Psoas muscle (tissue), 8 donors: Measurements from ENCODE around the gene OOSP3. TPM values are rescaled to one million over a fixed set of nuclear protein-coding genes. Genes with fewer than 3 reads are reported as not detected.
"Not testable (repeated sequence)": the region's sequence is repeated elsewhere in the genome, so short reads cannot be mapped to it uniquely, and the experiment has no call there.

Experiments used
- ATAC-seq, 4 donors: fragments of 200-7000 bp; cut with Tn5 transposase; one replicate each; pipeline ENCODE4 v1.9.1; 2020; ENCODE audit warnings: moderate library complexity in 3 of 4, mild to moderate bottlenecking in 2 of 4
- DNase-seq, 2 donors: peaks; one replicate each; pipeline ENCODE4 v3.0.0-alpha.2; 2020
- H3K27ac ChIP-seq: fragments of 200-600 bp; one replicate; pipeline ENCODE4 v1.8.0; 2022
- H3K27me3 ChIP-seq, 3 donors: fragments of 200-600 bp in 1 of 3; one replicate each; pipeline versions ENCODE4 v1.6.1 to v1.8.0; 2013 to 2022; ENCODE audit warnings: low read length in 2 of 3, mild to moderate bottlenecking in 2 of 3, moderate library complexity in 1 of 3; ENCODE audit not compliant: insufficient read depth in 3 of 3
- H3K36me3 ChIP-seq, 2 donors: fragments of 200-600 bp in 1 of 2; one replicate each; pipeline versions ENCODE4 v1.6.1 to v1.8.0; 2013 to 2022; ENCODE audit warnings: low read depth in 1 of 2, mild to moderate bottlenecking in 1 of 2, moderate library complexity in 1 of 2; ENCODE audit not compliant: insufficient read depth in 1 of 2
- H3K4me1 ChIP-seq: fragments of 200-600 bp; one replicate; pipeline ENCODE4 v1.8.0; 2022
- H3K4me3 ChIP-seq: fragments of 200-600 bp; one replicate; pipeline ENCODE4 v1.8.0; 2022; ENCODE audit warnings: mild to moderate bottlenecking
- H3K9me3 ChIP-seq: fragments of 200-600 bp; one replicate; pipeline ENCODE4 v1.8.0; 2022
- WGBS, 3 donors: extraction: QIAGEN DNeasy Blood & Tissue Kit; methylation state at CpG; one replicate each; pipeline versions ENCODE4 v1.1.6 to v1.1.7; 2013; 5-methylcytosine and 5-hydroxymethylcytosine counted together
- intact Hi-C, 2 donors: fragments of 100-400 bp; cut with DNase I; formaldehyde crosslinking; loops; one replicate each; pipeline versions ENCODE4 v1.11.0 to v1.14.2; 2022
- polyA plus RNA-seq, 3 donors: library from polyadenylated mRNA; stranded (reverse); fragments of 200-250 nt; gene quantifications; one replicate each; pipeline ENCODE4 v1.2.3, GENCODE V29; 2013
- total RNA-seq, 4 donors: library from RNA; stranded (reverse); fragmentation: NEBNext Ultra II Directional in 2 of 4; extraction: Animal tissue kit (Norgen Biotek cat#: 25700) in 2 of 4; gene quantifications; one replicate each; pipeline versions ENCODE4 v1.2.1 to v1.2.4, GENCODE V29; 2021 to 2023
- TF ChIP-seq, protein P1 (sequence below): fragments of 200-600 bp; IDR thresholded peaks from one replicate; pipeline ENCODE4 v1.8.0; 2022; ENCODE audit warnings: antibody characterized with exemption
- donor health status: healthy with polysubstance abuse.
- donor health status: DM: no; HTN: no; CAD: no; lungs with moderate emphysema.
- donor health status: Bipolar disorder and iron deficiency.
- donor health status: healthy.
- donor health status: DM: yes; HTN: yes; CAD: no.
- donor health status: DM: no; HTN: no; CAD: no.
- donor health status: DM: no; HTN: no; CAD: no.
- donor health status: DM: yes; HTN: yes; CAD: no.

Gene OOSP3
- total and polyA plus RNA-seq, 7 donors = not detected

DNA sequence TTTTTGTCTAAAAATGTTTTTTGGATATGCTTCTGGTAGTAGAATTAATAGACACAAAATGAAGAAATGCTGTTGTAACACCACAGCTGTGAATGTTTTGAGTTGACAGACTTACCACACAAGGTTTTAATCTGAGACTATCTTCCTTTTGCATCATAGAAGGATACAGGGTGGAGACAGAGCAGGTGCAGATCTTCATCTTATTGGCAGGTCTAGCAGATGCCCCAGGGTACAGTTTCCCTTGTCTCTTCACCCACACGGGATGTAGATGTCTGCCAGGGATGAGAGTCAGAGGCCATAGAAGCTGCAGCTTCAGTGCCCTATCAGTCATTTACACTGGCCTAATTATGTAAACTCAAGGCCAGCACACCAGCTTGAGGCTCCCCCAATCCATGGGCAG, 985 bp downstream of the OOSP3 start:
- Histone ChIP-seq H3K27me3 (no peaks in the 10 kb centered on the region), H3K4me3 (no peak overlapping the region), H3K9me3 (no peaks in the 10 kb centered on the region), H3K27ac (no peak overlapping the region), H3K36me3 (no peaks in the 10 kb centered on the region), H3K4me1 (no peaks in the 10 kb centered on the region)
- 50 to 75% (median 67%) methylated on average over 1 of the region's 1 CpG for WGBS, 3 donors
- intact Hi-C loops = no loop called here
- TF ChIP-seq, protein P1, sequence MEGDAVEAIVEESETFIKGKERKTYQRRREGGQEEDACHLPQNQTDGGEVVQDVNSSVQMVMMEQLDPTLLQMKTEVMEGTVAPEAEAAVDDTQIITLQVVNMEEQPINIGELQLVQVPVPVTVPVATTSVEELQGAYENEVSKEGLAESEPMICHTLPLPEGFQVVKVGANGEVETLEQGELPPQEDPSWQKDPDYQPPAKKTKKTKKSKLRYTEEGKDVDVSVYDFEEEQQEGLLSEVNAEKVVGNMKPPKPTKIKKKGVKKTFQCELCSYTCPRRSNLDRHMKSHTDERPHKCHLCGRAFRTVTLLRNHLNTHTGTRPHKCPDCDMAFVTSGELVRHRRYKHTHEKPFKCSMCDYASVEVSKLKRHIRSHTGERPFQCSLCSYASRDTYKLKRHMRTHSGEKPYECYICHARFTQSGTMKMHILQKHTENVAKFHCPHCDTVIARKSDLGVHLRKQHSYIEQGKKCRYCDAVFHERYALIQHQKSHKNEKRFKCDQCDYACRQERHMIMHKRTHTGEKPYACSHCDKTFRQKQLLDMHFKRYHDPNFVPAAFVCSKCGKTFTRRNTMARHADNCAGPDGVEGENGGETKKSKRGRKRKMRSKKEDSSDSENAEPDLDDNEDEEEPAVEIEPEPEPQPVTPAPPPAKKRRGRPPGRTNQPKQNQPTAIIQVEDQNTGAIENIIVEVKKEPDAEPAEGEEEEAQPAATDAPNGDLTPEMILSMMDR = no peak
- DNase-seq (no peak), ATAC-seq (no peak)

DNA sequence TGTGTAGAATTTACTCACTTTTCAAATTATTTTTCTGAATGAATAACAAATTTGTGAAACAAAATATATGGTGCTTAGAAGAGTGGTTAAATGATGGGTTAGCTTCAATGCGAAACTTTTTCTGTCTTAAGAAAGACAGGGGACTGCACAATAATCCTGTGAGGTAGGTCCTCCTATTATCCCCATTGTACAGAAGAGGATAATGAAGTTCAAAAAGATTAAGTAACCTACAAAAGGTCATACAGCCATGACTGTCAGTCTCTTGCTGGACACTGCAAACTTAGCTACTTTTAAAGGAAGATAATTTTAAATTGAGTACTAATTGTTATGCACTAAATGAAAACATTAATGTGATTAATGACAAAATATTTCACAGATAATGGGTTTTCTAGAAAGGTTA, 5.0 kb downstream of the OOSP3 start:
- ATAC-seq (no peak), DNase-seq (no peak)
- Histone ChIP-seq H3K4me3 (no peak overlapping the region), H3K4me1 (no peaks in the 10 kb centered on the region), H3K27me3 (no peaks in the 10 kb centered on the region), H3K27ac (no peak overlapping the region), H3K36me3 (no peaks in the 10 kb centered on the region), H3K9me3 (peaks cover 16% of the 10 kb centered on the region)
- TF ChIP-seq, protein P1 = no peak
- intact Hi-C loops = no loop called here
- 90 to 94% (median 93%) methylated on average over 1 of the region's 1 CpG for whole genome bisulfite sequencing, 3 donors

DNA sequence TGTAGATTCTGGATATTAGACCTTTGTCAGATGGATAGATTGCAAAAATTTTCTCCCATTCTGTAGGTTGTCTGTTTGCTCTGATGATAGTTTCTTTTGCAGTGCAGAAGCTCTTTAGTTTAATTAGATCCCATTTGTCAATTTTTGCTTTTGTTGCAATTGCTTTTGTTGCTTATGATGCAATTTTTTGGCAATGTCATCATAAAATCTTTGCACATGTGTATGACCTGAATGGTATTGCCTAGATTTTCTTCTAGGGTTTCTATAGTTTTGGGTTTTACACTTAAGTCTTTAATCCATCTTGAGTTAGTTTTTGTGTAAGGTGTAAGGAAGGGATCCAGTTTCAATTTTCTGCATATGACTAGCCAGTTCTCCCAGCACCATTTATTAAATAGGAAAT, 8.6 kb downstream of the OOSP3 start:
- DNase-seq, H3K36me3 ChIP-seq, ATAC-seq, H3K4me1 ChIP-seq, H3K4me3 ChIP-seq, H3K27me3 ChIP-seq, intact Hi-C loops, H3K27ac ChIP-seq: not testable (repeated sequence)
- H3K9me3 ChIP-seq = peaks cover 18% of the 10 kb centered on the region

DNA sequence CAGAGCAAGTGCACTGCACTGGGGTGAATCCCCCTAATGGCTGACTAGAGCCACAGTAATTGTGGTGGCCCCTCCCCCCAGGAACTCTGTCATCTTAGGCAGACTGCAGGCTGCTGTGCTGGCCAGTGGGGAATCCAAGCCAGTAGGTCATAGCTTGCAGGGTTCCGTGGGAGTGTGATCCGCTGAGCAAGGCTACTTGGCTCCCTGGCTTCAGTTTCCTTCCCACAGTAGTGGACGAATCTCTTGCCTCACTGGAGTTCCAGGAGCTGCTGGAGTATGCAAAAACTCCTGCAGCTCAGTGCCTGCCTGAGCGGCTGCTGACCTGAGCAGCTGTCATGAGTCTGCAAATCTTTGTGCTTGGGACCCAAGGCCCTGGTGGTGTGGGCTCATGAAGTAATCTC, 13.2 kb downstream of the OOSP3 start:
- Histone ChIP-seq H3K27ac (no peak overlapping the region), H3K27me3 (no peaks in the 10 kb centered on the region), H3K4me3 (no peak overlapping the region), H3K4me1 (no peaks in the 10 kb centered on the region), H3K9me3 (peaks cover 10% of the 10 kb centered on the region), H3K36me3 (no peaks in the 10 kb centered on the region)
- intact Hi-C loops = no loop called here
- 7 to 17% (median 15%) methylated on average over 4 of the region's 4 CpGs for WGBS, 3 donors
- ATAC-seq = no peak
- TF ChIP-seq, protein P1 = no peak
- no peak for DNase-seq

DNA sequence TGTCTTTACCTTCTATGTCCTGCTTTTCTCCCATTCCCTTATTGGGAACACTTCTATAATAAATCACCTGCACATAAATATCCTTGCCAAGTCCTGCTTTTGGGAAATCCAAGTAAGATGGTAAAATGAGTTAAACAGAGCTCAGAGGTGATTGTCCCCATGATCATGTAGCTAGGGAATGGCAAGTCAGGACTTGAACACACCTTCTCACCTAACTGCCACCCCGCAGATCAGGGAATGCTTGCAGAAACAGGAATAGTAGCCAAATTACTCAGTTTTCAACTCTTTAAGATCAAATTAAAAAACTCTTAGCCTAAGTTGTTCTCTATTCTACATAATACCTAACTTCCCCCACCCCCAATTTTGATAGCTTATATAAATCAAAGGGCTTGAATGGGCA, 16.0 kb downstream of the OOSP3 start:
- ATAC-seq = no peak
- DNase-seq = no peak
- Histone ChIP-seq H3K36me3 (no peaks in the 10 kb centered on the region), H3K27me3 (no peaks in the 10 kb centered on the region), H3K4me1 (no peaks in the 10 kb centered on the region), H3K9me3 (no peaks in the 10 kb centered on the region), H3K4me3 (no peak overlapping the region), H3K27ac (no peak overlapping the region)
- TF ChIP-seq, protein P1 = no peak
- intact Hi-C loops = no loop called here
- 77 to 84% (median 78%) methylated on average over 1 of the region's 1 CpG for WGBS, 3 donors
